HG03558 (cell line): ENCODE measurements around the gene GBE1.

ENCODE experiments used
- ATAC-seq: cut with Tn5 transposase; IDR thresholded peaks from one replicate; pipeline ENCODE4 v1.9.1; 2021; ENCODE audit warnings: moderate number of reproducible peaks; ENCODE audit not compliant: unreplicated experiment; ENCODE audit errors: extremely low read depth

The GBE1 gene

DNA sequence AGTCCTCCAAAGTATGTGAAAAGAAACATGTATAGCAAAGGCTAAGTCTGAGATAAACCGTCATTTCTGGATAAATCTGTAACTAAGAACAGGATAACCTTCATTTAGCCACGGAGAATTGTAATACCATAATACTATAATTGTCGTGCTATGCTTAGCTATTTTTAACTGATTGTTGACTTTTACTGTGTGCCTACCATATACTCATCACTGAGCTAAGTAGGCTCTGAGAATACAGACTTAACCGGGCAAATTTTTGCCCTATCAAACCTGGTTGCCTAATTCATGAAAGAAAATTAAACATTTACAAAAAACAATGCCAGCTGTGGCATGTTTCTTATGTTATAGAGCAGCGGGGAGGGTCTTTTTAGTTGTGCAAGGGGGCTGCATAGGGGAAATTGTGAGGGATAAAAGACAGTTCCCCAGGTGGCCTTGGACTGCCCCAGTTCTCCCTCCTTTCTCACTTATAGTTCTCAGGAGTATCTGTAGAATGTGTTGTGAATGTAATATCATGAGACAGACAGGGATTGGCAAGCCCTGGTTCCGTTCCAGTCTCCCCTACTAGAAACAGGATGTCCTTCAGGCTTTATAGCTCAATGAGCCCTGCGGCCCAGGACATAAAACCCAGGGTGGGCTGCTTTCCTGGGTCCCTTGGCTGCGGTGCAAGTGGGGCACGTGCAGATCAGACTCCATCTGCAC is 318.5 kb downstream of the GBE1 start:
- ATAC-seq = no peak

GRCh38 chr3:81440661-81441060 is 320.8 kb downstream of the GBE1 start:
- no peak for ATAC-seq
